Fibroblast of skin of abdomen (primary cell): ENCODE results near the gene RAB26.
"Not testable (repeated sequence)": the region's sequence is repeated elsewhere in the genome, so short reads cannot be mapped to it uniquely, and the experiment has no call there.

Source experiments
- DNase-seq: peaks from one replicate; pipeline ENCODE4 v3.0.0-alpha.2; 2013

RAB26 gene

DNA sequence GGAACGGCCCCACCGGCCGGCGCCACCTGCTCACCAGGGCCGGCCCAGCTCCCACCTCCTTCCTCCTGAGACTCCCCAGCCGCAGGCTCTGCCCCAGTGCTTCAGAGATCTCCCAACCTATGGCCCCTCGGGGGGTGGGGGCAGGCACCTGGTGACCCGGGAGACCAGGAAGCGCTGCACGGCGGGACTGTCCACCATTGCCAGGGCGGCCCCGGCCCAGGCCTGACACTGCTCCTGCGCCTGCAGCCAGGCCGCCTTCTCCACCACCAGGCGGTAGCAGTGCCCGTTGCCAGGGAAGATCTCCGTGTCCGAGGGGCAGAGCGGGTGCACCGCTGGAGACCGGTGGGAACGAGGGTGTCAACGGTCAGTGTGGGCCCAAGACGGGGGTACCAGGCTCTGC, 31.1 kb upstream of the RAB26 start:
- not testable (repeated sequence) for DNase-seq

GRCh38 chr16:2117960-2118722, 30.3 kb upstream of the RAB26 start:
- not testable (repeated sequence) for DNase-seq

GRCh38 chr16:2121325-2121724, 27.1 kb upstream of the RAB26 start:
- DNase-seq: peak; percentile 50

GRCh38 chr16:2121853-2122252, 26.6 kb upstream of the RAB26 start:
- DNase-seq: no peak

DNA sequence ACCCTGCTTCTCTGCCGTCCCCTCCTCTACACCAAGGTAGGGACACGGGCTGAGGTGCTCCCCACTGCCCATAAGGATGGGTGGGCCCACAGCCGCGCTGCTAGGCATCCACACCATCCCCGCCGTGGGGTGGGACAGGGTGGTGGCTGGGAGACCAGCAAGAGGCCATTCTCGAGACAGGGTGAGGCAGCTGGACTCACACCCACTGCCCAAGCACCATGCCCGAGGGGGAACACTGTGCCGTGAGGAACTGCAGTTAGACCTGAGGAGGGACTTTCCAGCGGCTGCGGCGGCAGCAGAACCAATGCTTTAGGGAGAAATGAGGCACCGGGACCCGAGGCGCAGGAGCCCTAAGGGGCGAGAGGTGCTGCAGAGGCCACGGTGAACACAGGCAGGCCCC, 26.0 kb upstream of the RAB26 start:
- DNase-seq: no peak

- DNase-seq: not testable (repeated sequence)
Observed at GRCh38 chr16:2122934-2123683, 25.3 kb upstream of the RAB26 start.

DNA sequence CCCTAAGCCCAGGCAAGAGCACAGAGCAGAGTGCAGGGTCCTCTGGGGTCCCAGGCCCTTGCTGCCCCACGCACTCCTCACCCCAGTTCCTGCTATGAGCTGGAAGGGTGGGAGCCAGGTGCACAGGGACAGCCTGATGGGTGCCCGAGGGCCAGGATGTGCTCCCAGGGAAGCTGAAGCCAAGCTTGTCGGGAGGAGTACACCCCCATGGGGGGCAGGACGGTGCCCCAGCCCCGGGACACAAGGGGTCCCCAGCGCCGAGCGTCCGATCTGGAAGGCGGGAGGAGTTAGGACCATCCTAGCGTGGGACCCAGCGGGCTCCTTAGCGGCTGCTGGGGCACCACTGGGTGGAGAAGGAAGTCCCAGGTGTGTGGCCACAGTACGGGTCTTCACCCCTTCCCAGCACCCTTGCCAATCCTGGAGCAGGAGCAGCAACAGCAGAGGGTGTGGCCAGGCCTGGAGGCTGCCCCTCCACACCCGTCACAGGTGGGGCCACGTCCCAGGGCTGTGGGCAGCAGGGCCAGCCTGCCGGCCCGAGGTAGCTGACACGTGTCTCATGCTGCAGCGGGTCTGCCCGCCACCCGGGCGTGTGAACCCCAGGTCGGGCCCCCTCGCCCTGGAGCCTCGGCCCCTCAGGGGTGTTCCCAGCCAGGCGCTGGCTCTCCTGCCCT, 24.6 kb upstream of the RAB26 start:
- DNase-seq: not testable (repeated sequence)

DNA sequence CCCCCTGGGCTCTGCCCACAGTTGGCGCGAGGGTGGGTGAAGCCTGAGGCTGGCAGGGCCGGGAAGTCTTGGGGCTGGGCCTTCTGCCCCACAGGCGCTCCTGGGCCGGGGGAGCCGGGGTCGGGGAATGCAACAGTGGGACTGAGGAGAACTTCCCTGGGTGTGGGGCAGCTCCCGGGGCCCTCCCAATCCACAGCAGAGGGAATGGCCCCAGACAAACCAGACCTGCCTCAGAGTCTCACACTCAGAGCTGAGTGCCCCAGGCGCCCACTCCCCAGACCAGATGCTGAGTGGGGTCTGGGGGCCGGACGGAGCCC, 24.1 kb upstream of the RAB26 start:
- not testable (repeated sequence) for DNase-seq

DNA sequence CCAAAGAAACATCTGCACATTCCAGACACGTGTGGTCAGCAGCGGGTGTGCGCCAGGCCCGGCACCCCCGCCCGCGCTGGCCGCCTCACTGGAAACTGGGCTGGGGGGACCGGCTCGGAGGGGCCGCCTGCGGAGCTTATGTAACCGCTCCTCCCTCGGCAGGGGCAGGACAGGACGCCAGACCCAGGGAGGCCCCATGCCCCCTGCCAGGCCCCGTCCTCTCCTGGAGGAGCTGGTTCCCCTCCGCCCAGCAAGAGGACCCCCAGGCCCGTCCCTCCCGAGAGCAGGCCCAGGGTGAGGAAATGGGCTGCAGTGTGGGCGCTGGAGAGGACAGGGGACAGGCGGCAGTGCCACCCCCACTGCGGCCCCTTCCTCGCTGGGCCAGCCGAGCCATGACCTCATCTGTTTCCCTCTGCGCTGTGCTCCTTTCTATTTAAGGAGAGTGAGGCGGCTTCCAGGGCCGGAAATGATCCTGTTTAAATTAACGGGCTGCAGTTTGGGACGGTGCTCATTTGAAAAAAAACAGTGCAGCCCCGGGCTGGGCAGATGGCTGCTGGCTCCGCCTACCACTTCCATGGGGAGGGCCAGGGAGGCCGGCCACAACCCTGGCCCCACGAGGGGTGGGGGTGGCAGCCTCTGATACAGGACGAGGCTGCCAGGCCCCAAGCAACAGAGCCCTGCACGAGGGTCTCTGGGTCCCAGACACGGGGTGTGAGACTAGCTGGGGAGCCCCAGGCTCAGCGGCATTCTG, 23.6 kb upstream of the RAB26 start:
- DNase-seq: peak; percentile 81

- DNase-seq: not testable (repeated sequence)
Observed at GRCh38 chr16:2125609-2126008, 22.8 kb upstream of the RAB26 start.

DNA sequence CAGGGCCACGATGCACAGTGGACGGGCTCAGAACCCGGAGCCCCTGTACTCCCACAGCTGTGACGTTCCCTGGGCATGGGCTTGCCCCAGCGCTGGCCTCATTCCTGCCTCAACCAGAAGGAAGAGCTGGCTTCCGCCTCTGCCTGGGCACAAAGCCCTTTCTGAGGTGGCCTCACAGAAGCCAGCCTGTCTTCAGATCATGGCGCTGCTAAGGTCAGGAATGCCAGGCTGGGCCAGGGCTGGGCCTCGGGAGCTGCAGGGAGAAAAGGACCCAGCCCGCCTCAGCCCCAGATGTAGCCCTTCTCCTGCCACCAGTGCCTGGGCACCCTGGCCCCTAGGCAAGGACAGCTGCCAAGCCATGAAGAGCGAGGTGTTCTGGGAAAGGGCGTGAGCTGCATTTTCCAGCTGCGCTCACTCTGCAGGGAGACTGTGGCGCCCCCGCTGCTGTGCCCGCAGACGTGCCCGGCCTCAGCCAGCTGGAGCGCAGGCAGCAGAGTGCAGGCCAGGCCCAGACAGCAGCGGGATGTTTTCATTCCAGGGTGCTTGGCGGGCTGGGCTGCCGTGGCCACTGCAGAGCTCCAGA, 22.2 kb upstream of the RAB26 start:
- peak; percentile 27 for DNase-seq

DNA sequence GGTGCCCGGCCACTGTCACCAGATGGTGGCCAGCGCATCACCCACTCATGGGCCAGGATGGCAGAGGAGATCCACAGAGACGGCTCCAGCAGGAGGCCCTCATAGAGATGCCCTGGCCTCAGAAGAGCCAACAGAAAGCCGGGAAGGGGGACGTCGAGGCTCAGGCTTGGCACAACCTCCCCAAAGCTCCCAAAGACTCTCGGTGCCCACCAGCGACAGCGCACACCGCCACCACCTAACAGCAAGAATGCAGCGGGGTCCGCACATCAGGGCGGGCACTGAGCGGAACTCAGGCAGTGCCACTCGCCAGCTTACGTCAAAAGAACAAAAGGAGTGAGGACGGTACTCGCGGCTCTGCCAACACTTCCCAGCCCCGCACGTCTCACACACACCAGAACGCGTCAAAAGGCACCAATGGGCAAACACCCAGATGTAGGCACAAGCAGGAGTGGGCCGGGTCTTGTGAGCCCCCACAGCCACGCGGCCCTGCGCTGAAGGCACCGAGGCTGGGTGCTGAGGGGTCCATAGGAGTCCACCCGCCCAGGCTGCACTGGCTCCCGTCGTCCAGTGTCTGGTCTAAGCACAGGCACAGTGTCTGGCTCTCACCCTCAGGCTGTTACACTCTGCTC, 21.4 kb upstream of the RAB26 start:
- DNase-seq: not testable (repeated sequence)

GRCh38 chr16:2127630-2128280, 20.7 kb upstream of the RAB26 start:
- peak; percentile 56 for DNase-seq

DNA sequence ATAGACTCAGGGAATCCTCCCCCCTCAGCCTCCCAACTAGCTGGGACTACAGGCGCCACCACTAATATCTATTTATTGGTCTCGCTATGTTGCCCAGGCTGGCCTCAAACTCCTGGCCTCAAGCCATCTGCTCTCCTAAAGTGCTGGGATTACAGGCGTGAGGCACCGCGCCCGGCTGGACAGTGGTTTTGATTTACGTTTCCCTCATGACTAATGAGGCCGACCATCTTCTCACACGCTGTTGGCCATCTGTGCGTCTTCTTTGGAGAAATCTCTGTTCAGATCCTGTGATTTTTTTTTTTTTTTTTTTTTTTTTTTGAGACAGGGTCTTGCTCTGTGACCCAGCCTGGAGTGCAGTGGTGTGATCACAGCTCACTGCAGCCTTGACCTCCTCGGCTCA, 19.2 kb upstream of the RAB26 start:
- DNase-seq: peak; percentile 66

- DNase-seq: not testable (repeated sequence)
Observed at GRCh38 chr16:2129890-2130447, 18.5 kb upstream of the RAB26 start.

DNA sequence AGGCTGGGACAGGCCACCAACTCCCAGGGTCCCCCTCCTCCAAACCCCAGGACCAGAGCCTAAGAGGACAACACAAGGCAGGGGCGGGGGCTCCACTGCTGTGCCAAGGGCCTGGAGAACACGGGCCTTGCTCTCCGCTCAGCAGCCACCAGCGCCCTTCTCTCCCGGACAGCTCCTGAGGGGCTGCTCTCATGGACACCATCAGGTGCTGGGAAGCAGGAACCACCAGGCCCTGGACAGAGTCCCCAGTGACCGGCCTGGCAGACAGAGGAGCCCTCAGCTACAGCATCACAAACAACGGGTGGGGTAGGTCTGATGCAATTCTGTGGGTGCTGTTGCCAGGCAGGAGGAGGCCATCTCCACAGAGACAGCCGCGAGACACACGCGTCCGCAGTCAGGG, 14.6 kb upstream of the RAB26 start:
- DNase-seq: not testable (repeated sequence)

GRCh38 chr16:2135071-2135470, 13.4 kb upstream of the RAB26 start:
- DNase-seq: not testable (repeated sequence)

GRCh38 chr16:2135770-2136490, 12.5 kb upstream of the RAB26 start, which contains the start of gene PKD1:
TSS of gene PKD1 (minus strand) at chr16:2135898. CDS start at chr16:2135689, 209 bp downstream.
- DNase-seq: peak; percentile 91

GRCh38 chr16:2142942-2143877, 5.2 kb upstream of the RAB26 start:
- DNase-seq: no peak
